MV-4-11 (cell line): Measurements from ENCODE around the gene S100A16.
A peak's percentile ranks its signal among the peaks of the same experiment; 100 is the strongest.
"Not testable (repeated sequence)": the region's sequence is repeated elsewhere in the genome, so short reads cannot be mapped to it uniquely, and the experiment has no call there.

Source experiments
- DNase-seq: peaks from one replicate; lab custom pipeline; 2025; lab: John Stamatoyannopoulos, UW

S100A16 gene

GRCh38 chr1:153585006-153585405, 27.9 kb downstream of the S100A16 start:
- DNase-seq, result no peak

DNA sequence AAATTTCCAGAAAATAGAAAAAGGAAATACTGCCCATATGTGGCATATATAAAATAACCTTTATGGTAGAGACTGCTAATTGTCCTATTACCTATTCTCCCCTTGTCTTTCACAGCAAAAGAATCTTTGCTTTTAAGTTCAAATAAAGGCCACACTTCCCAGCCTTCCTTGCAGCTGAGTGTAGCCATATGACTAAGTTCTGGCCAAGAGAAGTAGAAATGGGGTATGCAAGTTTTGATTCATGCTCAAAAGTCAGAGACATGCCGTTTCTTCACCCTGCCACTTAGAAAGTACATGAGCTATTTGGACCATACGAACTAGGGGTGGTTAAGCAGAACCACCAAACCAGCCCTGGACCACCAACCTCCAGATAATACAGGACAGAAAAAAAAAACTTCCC, 29.0 kb downstream of the S100A16 start:
- DNase-seq, result no peak

GRCh38 chr1:153583514-153583913, 29.4 kb downstream of the S100A16 start:
- not testable (repeated sequence) for DNase-seq

DNA sequence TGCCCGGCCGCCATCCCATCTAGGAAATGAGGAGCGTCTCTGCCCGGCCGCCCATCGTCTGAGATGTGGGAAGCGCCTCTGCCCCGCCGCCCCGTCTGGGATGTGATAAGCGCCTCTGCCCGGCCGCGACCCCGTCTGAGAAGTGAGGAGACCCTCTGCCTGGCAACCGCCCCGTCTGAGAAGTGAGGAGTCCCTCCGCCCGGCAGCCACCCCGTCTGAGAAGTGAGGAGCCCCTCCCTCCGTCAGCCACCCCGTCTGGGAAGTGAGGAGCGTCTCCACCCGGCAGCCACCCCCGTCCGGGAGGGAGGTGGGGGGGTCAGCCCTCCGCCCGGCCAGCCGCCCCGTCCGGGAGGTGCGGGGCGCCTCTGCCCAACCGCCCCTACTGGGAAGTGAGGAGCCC, 30.1 kb downstream of the S100A16 start:
- not testable (repeated sequence) for DNase-seq

DNA sequence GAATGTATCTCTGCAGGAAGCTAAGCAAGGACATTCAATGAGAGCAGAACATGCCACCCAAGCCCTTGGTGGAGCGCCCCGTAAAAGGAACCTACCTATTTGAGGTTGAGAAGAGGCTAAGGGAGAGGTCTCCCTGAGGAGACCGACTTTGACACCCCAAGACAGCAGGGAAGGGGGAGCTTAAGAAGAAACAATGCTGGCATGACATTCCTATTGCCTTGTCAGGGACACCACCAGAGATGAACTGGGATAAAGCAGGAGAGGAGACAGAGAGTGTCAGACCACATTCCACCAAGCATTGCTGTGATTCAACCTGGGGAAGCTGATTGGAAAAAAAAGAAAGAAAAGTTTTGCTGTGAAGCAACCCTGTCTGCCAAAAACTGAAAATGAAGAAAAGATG, 34.0 kb downstream of the S100A16 start:
- no peak for DNase-seq

GRCh38 chr1:153578490-153578889, 34.4 kb downstream of the S100A16 start:
- no peak for DNase-seq

GRCh38 chr1:153577624-153578051, 35.3 kb downstream of the S100A16 start:
- no peak for DNase-seq

GRCh38 chr1:153577138-153577537, 35.8 kb downstream of the S100A16 start:
- DNase-seq, result peak; percentile 59

- DNase-seq, result peak; percentile 13
These were observed 37.4 kb downstream of the S100A16 start for GRCh38 chr1:153575497-153575896.

GRCh38 chr1:153575081-153575491, 37.9 kb downstream of the S100A16 start:
- not testable (repeated sequence) for DNase-seq

- peak; percentile 55 for DNase-seq
These were observed 39.6 kb downstream of the S100A16 start for GRCh38 chr1:153573351-153573750.

- DNase-seq, result peak; percentile 87
These were observed 40.3 kb downstream of the S100A16 start for GRCh38 chr1:153572569-153573015.

- no peak for DNase-seq
These were observed 41.2 kb downstream of the S100A16 start for GRCh38 chr1:153571706-153572105.

- DNase-seq, result no peak
These were observed 42.1 kb downstream of the S100A16 start for GRCh38 chr1:153570874-153571273.

DNA sequence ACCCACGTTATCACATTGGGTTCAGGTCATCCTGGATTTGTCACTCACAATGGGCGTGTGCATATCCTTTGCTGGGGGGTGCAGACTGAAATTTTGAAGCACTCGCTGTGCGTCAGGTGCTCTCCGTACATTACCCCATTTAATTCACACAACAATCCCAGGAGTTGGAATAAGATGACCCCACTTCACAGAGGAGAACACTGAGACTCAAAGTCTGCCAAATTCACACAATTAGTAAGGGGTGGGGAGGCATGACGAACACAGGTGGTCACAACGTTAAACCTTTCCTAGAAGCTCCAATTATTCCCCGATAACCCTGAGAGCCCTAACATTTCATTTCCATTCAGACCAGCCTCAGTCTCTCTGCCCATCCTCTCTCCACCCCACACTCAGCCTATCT, 43.5 kb downstream of the S100A16 start:
- no peak for DNase-seq

- DNase-seq, result peak; percentile 53
These were observed 44.4 kb downstream of the S100A16 start for GRCh38 chr1:153568367-153569099.

- DNase-seq, result no peak
These were observed 45.1 kb downstream of the S100A16 start for GRCh38 chr1:153567621-153568366.

- DNase-seq, result peak; percentile 93
These were observed 46.2 kb downstream of the S100A16 start for GRCh38 chr1:153566414-153567371.

DNA sequence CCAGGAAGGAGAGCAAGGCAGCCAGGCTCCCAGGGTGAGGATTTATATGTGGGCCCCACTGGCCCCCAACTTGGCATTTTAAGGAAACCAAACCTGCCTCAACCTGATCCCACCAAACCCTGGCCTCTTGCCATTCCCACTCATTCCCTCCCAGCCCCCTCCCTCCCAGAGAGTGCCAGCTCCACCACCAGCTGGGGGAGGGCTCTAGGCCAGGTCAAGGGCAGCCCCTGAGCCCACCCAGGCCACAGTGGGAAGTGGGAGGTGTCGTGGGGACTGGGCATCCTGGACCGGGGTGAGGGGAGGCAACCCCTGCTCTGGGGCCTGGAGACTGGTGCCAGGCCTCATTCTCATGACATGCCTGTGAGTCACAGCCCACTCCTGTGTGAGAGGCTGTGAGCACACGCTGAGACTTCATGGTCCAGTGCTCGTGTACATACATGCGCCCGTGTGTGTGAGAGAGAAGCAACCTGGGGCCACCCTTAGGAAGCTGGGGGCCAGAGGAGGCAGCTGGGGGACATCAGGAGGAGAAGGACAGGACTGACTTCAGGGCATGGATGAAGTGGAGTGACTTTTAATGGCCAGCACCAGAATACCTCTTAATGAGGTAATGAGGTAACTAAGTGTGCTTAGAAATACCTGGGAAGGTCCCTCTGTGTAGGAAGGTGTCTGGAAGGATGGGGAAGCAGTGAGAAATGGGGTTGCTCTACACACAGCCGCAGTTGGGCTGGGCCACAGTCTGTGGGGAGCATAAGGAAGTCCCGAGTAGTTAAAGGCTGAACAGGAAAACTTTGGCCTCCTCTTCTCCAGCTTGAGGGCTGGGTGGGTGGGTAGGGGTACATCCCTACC, 47.2 kb downstream of the S100A16 start, which contains the start of gene S100A2:
Gene S100A2 (minus strand): TSS at position 316 of the 846 bp plus-strand sequence. CDS start 1,967 bp downstream, outside the sequence.
- DNase-seq, result peak; percentile 68

DNA sequence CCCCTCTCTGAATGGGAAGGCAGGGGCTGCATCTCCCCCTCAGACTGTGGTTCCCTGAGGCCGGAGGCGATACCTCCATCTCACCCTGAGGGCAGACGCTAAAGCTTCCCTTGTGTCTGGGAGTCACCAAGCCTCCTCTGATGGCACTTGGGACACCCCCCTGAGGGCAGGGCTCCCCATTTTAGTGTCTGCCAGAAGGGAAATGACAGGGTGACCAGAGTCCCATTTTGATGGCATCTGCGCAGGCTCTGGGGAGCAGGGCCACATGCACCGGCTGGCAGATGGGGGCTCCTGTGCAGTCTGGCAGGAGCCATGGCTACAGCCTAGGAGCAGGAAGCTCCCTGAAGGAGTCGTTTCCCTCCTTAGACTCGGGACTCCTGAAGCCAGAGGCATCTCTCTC, 48.9 kb downstream of the S100A16 start:
- no peak for DNase-seq

DNA sequence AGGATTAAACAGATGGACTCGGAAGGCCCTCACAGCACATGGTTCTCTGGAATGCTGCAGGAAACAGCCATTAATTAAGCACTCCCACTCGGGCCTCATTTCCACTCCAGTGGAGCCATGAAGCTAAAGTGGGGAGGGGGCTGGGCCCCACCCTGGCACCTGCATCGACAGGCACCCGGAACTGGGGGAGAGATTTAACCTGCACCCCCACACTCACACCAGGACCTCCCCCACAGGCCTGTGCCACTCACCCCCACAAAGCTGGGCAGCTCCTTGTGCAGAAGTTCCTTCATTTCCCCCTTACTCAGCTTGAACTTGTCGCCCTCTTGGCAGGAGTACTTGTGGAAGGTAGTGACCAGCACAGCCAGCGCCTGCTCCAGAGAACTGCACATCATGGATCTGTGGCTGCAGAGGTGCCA, 49.4 kb downstream of the S100A16 start:
- DNase-seq, result no peak
